Neural progenitor cell (in vitro differentiated cells): ENCODE results near the gene PAM16. TPM values are rescaled to one million over a fixed set of nuclear protein-coding genes. Genes with fewer than 3 reads are reported as not detected.

Experiments
- DNase-seq: peaks from one replicate; pipeline ENCODE4 v3.0.0-alpha.2; 2016; ENCODE audit warnings: low spot score
- H2AFZ ChIP-seq: fragments of 200-600 bp; sonication (generic); replicated peaks from 2 replicates; pipeline ENCODE4 v1.6.1; 2016; ENCODE audit warnings: antibody characterized with exemption
- H3F3A ChIP-seq: fragments of 200-600 bp; sonication (generic); 2 replicates; pipeline ENCODE4 v1.6.1; 2016; ENCODE audit warnings: antibody characterized with exemption, low read depth
- H3K27ac ChIP-seq: fragments of 200-600 bp; sonication (generic); 2 replicates; pipeline ENCODE4 v1.5.1; 2016; ENCODE audit warnings: mild to moderate bottlenecking
- H3K27me3 ChIP-seq: fragments of 200-600 bp; sonication (generic); 2 replicates; pipeline ENCODE4 v1.6.1; 2016; ENCODE audit warnings: mild to moderate bottlenecking, moderate library complexity
- H3K36me3 ChIP-seq: fragments of 200-600 bp; sonication (generic); 2 replicates; pipeline ENCODE4 v1.5.1; 2016
- H3K4me1 ChIP-seq: fragments of 200-600 bp; sonication (generic); 2 replicates; pipeline ENCODE4 v1.6.1; 2016; ENCODE audit warnings: mixed run types
- H3K4me2 ChIP-seq: fragments of 200-600 bp; sonication (generic); 2 replicates; pipeline ENCODE4 v1.6.1; 2016
- H3K4me3 ChIP-seq: fragments of 200-600 bp; sonication (generic); 2 replicates; pipeline ENCODE4 v1.5.1; 2016
- H3K79me2 ChIP-seq: fragments of 200-600 bp; sonication (generic); 2 replicates; pipeline ENCODE4 v1.6.1; 2016; ENCODE audit warnings: low read depth
- H3K9ac ChIP-seq: fragments of 200-600 bp; sonication (generic); 2 replicates; pipeline ENCODE4 v1.6.1; 2016
- H3K9me3 ChIP-seq: fragments of 200-600 bp; sonication (generic); 2 replicates; pipeline ENCODE4 v1.5.1; 2016; ENCODE audit warnings: low read depth
- H4K20me1 ChIP-seq: fragments of 200-600 bp; sonication (generic); 2 replicates; pipeline ENCODE4 v1.6.1; 2016; ENCODE audit warnings: low read depth
- H3K27ac Mint-ChIP-seq: 3 replicates; pipeline ENCODE4 v1.8.0; 2021; ENCODE audit warnings: mixed read lengths
- H3K27me3 Mint-ChIP-seq: 2 replicates; pipeline ENCODE4 v1.8.0; 2022; ENCODE audit warnings: low read depth, mild to moderate bottlenecking, inconsistent platforms, moderate library complexity, mixed read lengths; ENCODE audit not compliant: insufficient read depth
- H3K36me3 Mint-ChIP-seq: 3 replicates; pipeline ENCODE4 v1.8.0; 2021; ENCODE audit warnings: mixed read lengths
- H3K4me1 Mint-ChIP-seq: 3 replicates; pipeline ENCODE4 v1.8.0; 2021; ENCODE audit warnings: mixed read lengths
- H3K4me3 Mint-ChIP-seq: 3 replicates; pipeline ENCODE4 v1.8.0; 2021; ENCODE audit warnings: mild to moderate bottlenecking, moderate library complexity, mixed read lengths
- H3K9me3 Mint-ChIP-seq: 3 replicates; pipeline ENCODE4 v1.8.0; 2020; ENCODE audit warnings: mixed read lengths
- EZH2 ChIP-seq: fragments of 200-600 bp; sonication (generic); IDR thresholded peaks from 2 replicates; pipeline ENCODE4 v1.6.1; 2017; ENCODE audit warnings: antibody characterized with exemption, mild to moderate bottlenecking, moderate library complexity
- EZH2phosphoT487 ChIP-seq: fragments of 200-600 bp; sonication (generic); IDR thresholded peaks from 2 replicates; pipeline ENCODE4 v1.6.1; 2017; ENCODE audit warnings: antibody characterized with exemption
- total RNA-seq: library from RNA; depleted of rRNA; stranded (reverse); fragments of >200 nt; gene quantifications from 2 replicates; pipeline ENCODE4 v1.2.3, GENCODE V29; 2015; ENCODE audit warnings: low replicate concordance
- TF ChIP-seq, protein P1 (sequence below): fragments of 200-600 bp; sonication (generic); IDR thresholded peaks from 2 replicates; pipeline ENCODE4 v1.5.1; 2017; ENCODE audit warnings: antibody characterized with exemption, mild to moderate bottlenecking

Gene PAM16
- total RNA-seq, 1 donor from 2014 or later: 17.0 TPM

DNA sequence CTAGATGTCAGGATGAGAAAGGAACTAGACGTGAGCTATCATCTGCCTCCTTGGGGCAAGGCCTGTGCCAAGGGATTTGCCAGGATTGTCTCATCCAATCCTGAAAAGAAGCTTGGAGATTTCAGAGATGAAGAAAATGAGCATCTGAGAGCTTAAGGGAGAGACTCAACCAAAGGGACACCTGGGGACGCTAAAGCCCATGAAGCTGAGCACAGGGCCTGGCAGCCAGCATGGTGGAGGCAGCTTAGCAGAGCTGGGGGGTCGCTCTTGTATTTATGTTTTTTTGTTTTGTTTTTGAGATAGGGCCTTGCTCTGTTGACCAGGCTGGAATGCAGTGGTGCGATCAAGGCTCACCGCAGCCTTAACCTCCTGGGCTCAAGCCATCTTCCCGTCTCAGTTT lies 53.6 kb downstream of the PAM16 start:
- Mint-ChIP-seq H3K36me3 (no peaks in the 10 kb centered on the region), H3K4me3 (peak overlapping the region; percentile 2), H3K9me3 (no peaks in the 10 kb centered on the region), H3K27ac (peak overlapping the region; percentile 35), H3K4me1 (peaks cover 32% of the 10 kb centered on the region), H3K27me3 (peaks cover 21% of the 10 kb centered on the region)
- H3K79me2 ChIP-seq: no peaks in the 10 kb centered on the region
- no peak overlapping the region for H3K4me3 ChIP-seq
- DNase-seq: no peak
- H3K9me3 ChIP-seq: no peaks in the 10 kb centered on the region
- H3K36me3 ChIP-seq: no peaks in the 10 kb centered on the region
- H3K27ac ChIP-seq: no peak overlapping the region
- no peak overlapping the region for H3K4me2 ChIP-seq
- H3K4me1 ChIP-seq: peaks cover 14% of the 10 kb centered on the region
- H3K9ac ChIP-seq: no peak overlapping the region
- peaks cover 12% of the 10 kb centered on the region for H4K20me1 ChIP-seq
- TF ChIP-seq EZH2phosphoT487 (no peak), EZH2 (no peak)
- TF ChIP-seq, protein P1, sequence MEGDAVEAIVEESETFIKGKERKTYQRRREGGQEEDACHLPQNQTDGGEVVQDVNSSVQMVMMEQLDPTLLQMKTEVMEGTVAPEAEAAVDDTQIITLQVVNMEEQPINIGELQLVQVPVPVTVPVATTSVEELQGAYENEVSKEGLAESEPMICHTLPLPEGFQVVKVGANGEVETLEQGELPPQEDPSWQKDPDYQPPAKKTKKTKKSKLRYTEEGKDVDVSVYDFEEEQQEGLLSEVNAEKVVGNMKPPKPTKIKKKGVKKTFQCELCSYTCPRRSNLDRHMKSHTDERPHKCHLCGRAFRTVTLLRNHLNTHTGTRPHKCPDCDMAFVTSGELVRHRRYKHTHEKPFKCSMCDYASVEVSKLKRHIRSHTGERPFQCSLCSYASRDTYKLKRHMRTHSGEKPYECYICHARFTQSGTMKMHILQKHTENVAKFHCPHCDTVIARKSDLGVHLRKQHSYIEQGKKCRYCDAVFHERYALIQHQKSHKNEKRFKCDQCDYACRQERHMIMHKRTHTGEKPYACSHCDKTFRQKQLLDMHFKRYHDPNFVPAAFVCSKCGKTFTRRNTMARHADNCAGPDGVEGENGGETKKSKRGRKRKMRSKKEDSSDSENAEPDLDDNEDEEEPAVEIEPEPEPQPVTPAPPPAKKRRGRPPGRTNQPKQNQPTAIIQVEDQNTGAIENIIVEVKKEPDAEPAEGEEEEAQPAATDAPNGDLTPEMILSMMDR: no peak
- no peak overlapping the region for H2AFZ ChIP-seq
- H3K27me3 ChIP-seq: no peaks in the 10 kb centered on the region
- H3F3A ChIP-seq: peaks cover 26% of the 10 kb centered on the region

DNA sequence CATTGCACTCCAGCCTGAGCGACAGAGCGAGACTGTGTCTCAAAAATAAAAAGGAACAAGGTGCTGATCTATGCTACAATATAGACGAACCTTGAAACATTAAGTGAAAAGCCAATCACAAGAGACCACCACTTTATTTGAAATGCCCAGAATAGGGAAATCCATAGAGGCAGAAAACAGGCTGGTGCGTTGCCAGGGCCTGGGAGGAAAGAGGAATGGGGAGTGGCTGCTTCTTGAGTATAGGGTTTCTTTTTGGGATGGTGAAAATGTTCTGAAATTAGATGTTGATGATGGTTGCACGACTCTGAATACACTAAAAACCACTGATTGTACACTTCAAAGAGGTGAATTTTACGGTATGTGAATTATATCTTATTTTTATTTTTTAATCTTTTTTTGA lies 55.5 kb downstream of the PAM16 start:
- no peak overlapping the region for H3K4me3 ChIP-seq
- no peak for DNase-seq
- peaks cover 14% of the 10 kb centered on the region for H3K4me1 ChIP-seq
- no peak overlapping the region for H3K4me2 ChIP-seq
- TF ChIP-seq EZH2: no peak
- TF ChIP-seq EZH2phosphoT487: no peak
- no peaks in the 10 kb centered on the region for H3K36me3 ChIP-seq
- no peaks in the 10 kb centered on the region for H3K36me3 Mint-ChIP-seq
- no peak overlapping the region for H2AFZ ChIP-seq
- peaks cover 18% of the 10 kb centered on the region for H3K27me3 Mint-ChIP-seq
- no peak overlapping the region for H3K27ac Mint-ChIP-seq
- no peak overlapping the region for H3K27ac ChIP-seq
- no peaks in the 10 kb centered on the region for H3K79me2 ChIP-seq
- H3K4me1 Mint-ChIP-seq: peaks cover 39% of the 10 kb centered on the region
- H3K9ac ChIP-seq: no peak overlapping the region
- no peaks in the 10 kb centered on the region for H3K9me3 Mint-ChIP-seq
- peak overlapping the region; percentile 30 for H3K4me3 Mint-ChIP-seq
- H3K9me3 ChIP-seq: no peaks in the 10 kb centered on the region
- peaks cover 26% of the 10 kb centered on the region for H3F3A ChIP-seq
- H4K20me1 ChIP-seq: peaks cover 12% of the 10 kb centered on the region
- no peaks in the 10 kb centered on the region for H3K27me3 ChIP-seq

DNA sequence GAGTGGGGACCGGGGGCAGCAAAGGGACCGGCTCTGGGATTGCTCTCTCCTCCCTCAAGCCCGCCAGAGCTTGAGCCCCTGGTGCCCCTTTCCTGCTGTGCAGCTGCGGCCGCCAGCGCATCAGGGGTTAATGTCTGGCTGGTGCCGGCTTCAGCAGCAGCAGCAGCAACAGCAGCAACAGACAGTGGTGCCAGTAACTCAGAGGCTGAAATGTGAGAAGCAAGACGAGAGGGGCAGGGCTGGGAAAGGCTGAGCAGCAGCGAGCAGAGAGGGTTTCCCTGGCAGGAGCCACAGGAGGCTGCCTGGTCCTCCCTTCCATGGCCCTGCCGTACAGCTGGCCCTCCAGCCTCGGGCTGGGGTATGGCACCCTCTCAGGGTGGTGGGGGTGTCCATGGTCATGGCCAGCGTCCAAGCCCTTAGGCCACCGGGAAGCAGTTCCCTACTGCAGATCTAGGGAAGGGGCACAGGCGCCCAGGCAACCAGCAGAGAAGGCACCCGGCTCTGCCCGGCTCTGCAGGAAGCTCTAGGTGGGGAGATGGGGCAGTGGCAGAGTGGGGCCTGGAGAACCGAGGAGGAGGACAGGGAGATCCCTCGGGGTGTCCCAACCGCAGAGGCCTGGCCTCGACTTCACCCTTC lies 57.2 kb downstream of the PAM16 start:
- H3K4me2 ChIP-seq: peak overlapping the region; percentile 89
- Mint-ChIP-seq H3K4me3 (peak overlapping the region; percentile 76), H3K36me3 (no peaks in the 10 kb centered on the region), H3K4me1 (peaks cover 36% of the 10 kb centered on the region), H3K27ac (peak overlapping the region; percentile 96), H3K9me3 (no peaks in the 10 kb centered on the region), H3K27me3 (peaks cover 14% of the 10 kb centered on the region)
- H3K27ac ChIP-seq: no peak overlapping the region
- H2AFZ ChIP-seq: no peak overlapping the region
- H3F3A ChIP-seq: peaks cover 26% of the 10 kb centered on the region
- TF ChIP-seq EZH2phosphoT487: no peak
- TF ChIP-seq, protein P1: no peak
- TF ChIP-seq EZH2: no peak
- no peaks in the 10 kb centered on the region for H3K9me3 ChIP-seq
- no peaks in the 10 kb centered on the region for H3K27me3 ChIP-seq
- H4K20me1 ChIP-seq: peaks cover 12% of the 10 kb centered on the region
- H3K9ac ChIP-seq: no peak overlapping the region
- H3K36me3 ChIP-seq: no peaks in the 10 kb centered on the region
- no peaks in the 10 kb centered on the region for H3K79me2 ChIP-seq
- H3K4me3 ChIP-seq: peak overlapping the region; percentile 38
- peaks cover 14% of the 10 kb centered on the region for H3K4me1 ChIP-seq
- DNase-seq: peak; percentile 88

DNA sequence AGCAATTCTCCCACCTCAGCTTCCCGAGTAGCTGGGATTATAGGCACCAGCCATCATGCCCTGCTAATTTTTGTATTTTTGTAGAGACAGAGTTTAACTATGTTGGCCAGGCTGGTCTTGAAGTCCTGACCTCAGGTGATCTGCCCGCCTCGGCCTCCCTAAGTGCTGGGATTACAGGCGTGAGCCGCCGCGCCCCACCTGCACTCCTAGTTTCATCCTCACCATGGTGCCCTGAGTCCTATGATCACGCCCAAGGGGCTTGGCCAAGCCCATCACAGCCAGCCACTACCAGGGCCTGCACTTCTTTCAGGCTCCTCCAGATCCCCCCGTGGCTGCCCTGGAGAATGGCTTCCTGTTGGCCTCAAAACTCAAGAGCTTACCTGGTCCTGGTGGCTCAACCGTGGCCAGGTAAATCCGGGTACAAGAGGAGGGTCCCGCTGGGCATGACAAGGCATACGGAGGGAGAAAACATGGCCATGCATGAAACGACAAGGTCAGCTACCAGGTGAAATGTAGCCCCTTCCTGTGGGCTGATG lies 57.9 kb downstream of the PAM16 start:
- no peaks in the 10 kb centered on the region for H3K9me3 Mint-ChIP-seq
- Histone ChIP-seq H3K9me3 (no peaks in the 10 kb centered on the region), H3F3A (peaks cover 29% of the 10 kb centered on the region), H3K4me2 (peak overlapping the region; percentile 89), H3K27ac (no peak overlapping the region), H3K27me3 (no peaks in the 10 kb centered on the region), H3K4me3 (peak overlapping the region; percentile 38), H3K4me1 (peaks cover 14% of the 10 kb centered on the region), H3K9ac (no peak overlapping the region), H4K20me1 (peaks cover 12% of the 10 kb centered on the region), H3K79me2 (no peaks in the 10 kb centered on the region), H2AFZ (no peak overlapping the region), H3K36me3 (no peaks in the 10 kb centered on the region)
- DNase-seq: no peak
- peaks cover 39% of the 10 kb centered on the region for H3K4me1 Mint-ChIP-seq
- no peaks in the 10 kb centered on the region for H3K36me3 Mint-ChIP-seq
- H3K4me3 Mint-ChIP-seq: peak overlapping the region; percentile 76
- H3K27me3 Mint-ChIP-seq: peaks cover 16% of the 10 kb centered on the region
- peak overlapping the region; percentile 96 for H3K27ac Mint-ChIP-seq
- TF ChIP-seq EZH2 (no peak), EZH2phosphoT487 (no peak)
- TF ChIP-seq, protein P1: no peak
